RKO (cell line): ENCODE results near the gene MILR1.
"Not testable (repeated sequence)": the region's sequence is repeated elsewhere in the genome, so short reads cannot be mapped to it uniquely, and the experiment has no call there.

Experiments
- DNase-seq: peaks from one replicate; pipeline ENCODE4 v3.0.0-alpha.2; 2016; ENCODE audit warnings: low spot score

MILR1 gene

DNA sequence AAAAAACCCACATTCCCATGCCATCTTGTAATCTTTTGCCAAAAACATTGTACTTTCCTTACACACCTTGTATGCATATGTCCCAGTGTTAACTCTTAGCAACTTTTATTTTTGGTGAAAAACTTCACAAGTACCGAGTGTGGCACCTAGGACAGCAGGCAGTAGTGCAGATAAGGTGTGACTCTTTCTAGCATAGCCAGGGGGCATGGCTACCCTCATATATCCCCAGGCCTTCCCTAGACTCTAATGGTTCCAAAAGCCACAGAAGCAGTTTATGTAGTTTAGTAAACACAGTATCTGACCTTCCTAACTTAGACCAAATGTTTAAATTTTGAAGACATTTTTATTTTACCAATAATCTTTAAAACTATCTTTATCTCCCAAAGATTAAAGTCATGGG lies 20.5 kb upstream of the MILR1 start:
- no peak for DNase-seq

DNA sequence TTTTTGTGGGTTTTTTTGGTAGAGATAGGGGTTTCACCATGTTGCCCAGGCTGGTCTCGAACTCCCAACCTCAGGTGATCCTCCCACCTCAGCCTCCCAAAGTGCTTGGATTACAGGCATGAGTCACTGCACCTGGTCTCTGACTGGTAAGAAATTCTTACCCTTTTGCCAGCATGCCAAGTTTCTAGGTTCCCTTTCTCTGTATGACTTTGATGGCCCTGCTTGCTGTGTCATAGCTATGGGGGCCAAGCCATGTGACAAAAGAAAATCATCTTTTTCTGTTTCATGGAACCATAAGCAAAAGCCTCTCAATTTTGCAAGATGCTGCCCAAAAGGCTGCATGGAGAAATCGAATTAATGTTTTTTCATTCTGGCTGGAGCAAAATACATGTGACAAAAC lies 18.9 kb upstream of the MILR1 start:
- DNase-seq, result not testable (repeated sequence)

DNA sequence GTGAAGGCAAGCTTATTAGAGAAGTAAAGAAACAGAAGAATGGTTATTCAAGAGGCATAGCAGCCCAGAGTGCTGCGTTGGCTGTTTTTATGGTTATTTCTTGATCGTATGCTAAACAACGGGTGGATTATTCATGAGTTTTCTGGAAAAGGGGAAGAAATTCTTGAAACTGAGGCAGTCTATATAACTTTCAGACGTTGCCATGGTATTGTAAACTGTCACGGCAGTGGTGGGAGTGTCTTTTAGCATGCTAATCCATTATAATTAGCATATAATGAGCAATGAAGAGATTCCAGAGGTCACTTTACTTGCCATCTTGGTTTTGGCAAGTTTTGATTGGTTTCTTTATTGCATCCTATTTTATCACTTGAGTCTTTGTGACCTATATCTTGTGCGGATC lies 17.4 kb upstream of the MILR1 start:
- no peak for DNase-seq

DNA sequence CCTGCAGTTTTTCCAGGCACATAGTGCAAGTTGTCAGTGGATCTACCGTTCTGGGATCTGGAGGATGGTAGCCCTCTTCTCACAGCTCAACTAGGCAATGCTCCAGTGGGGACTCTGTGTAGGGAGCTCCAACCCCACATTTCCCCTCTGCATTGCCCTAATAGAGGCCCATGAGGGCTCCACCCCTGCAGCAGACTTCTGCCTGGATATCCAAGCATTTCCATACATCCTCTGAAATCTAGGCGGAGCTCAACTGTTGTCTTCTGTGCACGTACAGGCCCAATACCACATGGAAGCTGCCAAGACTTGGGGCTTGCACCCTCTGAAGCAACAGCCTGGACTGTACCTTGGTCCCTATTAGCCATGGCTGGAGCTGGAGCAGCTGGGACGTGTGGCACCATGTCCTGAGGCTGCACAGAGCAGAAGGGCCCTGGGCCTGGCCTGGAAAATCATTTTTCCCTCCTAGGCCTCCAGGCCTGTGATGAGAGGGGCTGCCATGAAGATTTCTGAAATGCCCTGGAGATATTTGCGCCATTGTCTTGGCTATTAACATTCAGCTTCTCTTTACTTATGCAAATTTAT lies 10.9 kb upstream of the MILR1 start:
- no peak for DNase-seq

DNA sequence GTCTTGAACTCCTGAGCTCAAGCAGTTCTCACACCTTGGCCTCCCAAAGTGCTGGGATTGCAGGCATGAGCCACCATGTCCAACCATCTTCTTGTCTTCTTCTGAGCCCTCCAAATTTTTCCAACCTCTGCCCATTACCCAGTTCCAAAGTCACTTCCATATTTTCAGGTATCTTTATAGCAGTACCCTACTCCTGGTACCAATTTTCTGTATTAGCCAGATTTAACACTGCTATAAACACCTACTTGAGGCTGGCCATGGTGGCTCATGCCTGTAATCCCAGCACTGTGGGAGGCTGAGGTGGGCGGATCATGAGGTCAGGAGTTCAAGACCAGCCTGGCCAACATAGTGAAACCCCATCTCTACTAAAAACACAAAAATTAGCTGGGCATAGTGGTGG lies 9.4 kb upstream of the MILR1 start:
- not testable (repeated sequence) for DNase-seq

DNA sequence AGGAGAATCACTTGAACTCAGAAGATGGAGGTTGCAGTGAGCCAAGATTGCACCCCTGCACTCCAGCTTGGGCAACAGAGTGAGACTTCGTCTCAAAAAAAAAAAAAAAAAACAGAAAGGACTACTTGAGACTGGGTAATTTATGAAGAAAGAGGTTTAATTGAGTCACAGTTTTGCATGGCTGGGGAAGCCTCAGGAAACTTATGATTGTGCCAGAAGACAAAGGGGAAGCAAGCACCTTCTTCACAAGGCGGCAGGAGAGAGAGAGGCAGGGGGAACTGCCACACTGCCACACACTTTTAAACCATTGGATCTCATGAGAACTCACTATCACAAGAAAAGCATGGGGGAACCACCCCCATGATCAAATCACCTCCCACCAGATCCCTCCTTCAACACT lies 9.0 kb upstream of the MILR1 start:
- DNase-seq, result no peak

DNA sequence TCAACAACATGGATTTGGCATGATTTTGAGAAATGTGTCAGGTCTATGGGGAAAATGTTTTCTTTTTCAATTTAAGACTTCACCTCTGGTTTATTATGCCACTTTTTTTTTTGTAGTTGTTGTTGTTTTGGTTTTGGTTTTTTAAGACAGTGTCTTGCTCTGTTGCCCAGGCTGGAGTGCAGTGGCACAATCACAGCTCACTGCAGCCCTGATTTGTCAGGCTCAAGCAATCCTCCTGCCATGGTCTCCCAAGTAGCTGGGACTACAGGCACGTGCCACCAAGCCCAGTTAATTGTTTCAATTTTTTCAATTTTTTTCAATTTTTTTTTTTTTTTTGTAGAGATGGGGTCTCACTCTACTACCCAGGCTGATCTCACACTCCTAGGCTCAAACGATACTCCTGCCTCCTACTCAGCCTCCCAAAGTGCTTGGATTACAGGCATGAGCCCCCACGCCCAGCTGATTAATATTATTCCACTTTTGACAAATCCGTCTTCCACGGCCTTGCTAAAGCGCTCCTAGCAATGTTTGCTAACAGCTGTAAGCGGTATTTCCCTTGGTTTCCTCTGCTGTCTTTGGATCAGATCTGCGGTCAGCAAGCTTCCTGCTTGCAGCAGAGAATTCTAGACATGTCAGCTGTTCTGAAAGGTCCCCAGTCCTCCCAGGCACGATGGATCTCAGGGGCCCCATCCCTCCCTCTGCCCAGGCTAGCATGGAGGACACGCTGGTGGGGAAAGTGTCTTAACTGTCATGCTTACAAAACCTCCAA lies 7.0 kb upstream of the MILR1 start:
- DNase-seq, result no peak

DNA sequence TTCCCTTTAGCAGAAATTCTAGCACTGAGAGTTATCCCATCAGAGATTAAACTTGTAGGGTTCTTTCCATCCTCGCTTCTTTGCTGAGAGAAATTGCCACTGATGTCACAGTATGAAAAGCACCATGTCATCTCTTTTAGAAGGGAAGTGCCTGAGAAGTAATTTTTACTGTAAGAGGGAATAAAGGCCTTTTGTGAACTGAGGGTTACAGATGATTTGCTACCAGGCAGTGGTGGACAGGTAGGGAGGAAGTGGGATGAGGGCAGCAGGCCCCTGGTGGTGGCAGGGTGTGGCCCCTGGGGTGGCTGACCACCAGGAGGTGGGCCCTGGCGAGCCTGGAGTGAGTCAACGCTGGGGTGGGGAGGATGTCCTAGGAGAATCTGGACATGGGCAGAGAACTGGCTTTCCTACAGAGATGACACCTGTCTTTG lies 6.4 kb upstream of the MILR1 start:
- no peak for DNase-seq

DNA sequence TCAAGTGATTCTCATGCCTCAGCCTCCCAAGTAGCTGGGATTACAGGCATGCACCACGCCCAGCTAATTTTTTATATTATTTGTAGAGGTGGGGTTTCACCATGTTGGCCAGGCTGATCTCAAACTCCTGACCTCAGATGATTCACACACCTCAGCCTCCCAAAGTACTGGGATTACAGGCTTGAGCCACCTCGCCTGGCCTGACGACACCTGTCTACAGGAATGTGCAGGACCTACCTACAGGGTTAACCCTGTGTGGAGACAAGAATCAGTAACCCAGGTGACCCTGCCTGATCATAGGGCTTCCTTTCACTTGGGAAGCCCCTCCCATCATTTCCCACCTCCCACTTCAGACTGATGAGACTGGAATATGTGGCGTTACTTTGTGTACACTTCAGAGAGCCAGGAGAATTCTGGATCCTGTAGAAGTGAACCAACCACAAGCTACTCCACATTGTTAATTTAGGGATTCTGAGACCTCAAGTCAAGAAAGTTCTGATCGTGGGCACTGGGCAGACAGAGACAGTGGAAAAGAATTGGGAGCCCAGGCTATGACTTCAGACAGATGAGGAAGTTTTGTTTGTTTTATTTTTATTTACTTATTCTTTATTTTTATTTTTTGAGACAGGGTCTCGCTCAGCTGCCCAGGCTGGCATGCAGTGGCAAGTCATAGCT lies 5.7 kb upstream of the MILR1 start:
- no peak for DNase-seq

DNA sequence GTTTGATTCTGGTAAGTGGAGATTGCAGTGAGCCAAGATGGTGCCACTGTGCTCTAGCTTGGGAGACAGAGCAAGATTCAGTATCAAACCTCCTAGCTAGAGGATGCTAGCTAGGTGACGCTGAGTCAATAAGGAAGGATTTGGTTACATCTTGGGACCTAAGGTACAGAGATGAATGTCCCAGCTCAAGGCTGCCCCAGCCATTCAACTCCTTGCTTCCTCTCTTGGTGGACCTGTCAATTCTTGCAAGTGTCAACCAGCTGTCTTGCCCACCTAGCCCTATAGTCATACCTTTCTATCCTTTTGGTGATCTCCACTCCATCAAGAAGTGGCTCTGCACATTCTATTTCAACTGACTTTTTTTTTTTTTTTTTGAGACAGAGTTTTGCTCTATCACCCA lies 1.4 kb upstream of the MILR1 start:
- no peak for DNase-seq

DNA sequence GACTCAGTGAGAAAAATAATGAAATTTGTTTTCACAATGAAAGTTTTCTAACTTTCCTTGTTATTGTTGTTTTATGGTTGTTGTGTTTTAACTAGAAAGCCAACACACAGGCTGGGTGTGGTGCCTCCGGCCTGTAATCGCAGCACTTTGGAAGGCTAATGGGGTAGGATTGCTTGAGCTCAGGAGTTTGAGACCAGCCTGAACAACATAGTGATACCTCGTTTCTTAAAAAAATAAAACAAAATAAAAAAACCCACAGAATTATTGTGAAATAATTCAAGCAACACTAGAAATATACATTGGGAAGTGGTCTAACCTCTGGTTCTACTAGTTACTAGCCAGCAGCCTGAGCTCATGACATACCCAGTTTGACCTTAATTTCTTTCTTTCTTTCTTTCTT lies 630 bp downstream of the MILR1 start:
- no peak for DNase-seq

DNA sequence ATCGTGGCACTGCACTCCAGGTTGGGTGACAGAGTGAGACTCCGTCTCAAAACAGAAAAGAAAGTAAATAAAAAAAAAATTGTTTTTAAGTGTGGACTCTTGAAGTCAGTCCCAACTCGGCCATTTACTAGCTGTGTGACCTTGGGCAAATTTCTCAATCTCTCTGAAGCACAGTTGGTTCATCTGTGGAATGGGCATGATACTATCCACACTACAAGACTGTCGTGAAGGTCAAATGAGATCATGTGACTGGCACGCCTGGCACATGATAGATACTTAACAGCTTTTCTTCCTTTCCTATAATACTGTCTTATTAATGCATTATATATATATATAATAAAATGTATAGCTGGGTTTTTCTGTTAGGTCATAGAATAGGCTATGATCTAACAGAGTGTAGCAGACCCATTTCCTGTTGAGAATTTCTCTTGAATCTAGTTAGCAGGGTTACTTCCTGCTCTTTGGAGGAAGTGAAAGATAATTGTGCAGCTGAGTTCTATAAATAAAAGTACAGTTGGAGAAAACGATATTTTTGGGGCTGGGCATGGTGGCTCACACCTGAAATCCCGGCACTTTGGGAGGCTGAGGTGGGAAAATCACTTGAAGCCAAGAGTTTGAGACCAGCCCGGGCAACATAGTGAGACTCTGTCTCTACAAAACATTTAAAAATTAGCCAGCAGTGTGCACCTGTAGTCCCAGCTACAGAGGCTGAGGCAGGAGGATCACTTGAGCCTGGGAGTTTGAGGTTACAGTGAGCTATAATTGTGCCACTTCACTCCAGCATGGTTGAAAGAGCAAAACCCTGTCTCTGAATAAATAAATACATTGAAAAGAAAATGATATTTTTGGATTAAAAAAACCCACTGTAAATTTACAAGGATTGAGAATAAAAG lies 7.3 kb downstream of the MILR1 start:
- DNase-seq, result no peak

DNA sequence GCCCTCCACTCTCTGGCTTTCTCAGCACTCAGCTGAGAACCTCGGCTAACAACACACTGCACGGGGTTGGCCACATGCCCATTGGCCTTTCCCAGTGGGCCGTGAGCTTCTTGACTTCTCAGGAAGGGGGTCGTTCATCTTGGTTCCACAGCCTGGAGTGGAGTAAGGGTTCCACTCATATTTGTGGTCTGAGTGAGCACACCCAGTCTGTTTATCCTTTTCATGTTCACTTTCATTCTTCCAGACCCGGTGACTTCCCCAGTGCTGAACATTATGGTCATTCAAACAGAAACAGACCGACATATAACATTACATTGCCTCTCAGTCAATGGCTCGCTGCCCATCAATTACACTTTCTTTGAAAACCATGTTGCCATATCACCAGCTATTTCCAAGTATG lies 8.2 kb downstream of the MILR1 start:
- no peak for DNase-seq

DNA sequence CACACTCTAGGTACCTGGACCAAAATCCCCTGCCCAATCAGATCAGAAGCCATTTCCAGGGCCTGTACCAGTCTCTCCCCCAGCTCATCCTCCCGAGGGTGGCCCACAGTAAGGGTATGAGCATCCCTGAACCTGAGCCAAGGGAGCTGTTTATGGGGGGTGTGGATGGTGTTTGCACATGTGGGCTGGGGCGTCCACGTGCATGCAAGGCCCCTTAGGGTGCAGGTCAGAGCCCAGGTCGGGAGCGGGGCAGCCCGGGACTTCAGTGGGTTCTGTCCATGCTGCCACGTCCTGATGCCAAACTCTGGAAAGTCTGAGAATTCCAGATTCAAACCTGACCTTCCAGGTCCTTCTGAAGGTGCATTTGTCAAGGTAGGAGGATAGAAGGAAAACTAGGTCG lies 9.8 kb downstream of the MILR1 start:
- no peak for DNase-seq

DNA sequence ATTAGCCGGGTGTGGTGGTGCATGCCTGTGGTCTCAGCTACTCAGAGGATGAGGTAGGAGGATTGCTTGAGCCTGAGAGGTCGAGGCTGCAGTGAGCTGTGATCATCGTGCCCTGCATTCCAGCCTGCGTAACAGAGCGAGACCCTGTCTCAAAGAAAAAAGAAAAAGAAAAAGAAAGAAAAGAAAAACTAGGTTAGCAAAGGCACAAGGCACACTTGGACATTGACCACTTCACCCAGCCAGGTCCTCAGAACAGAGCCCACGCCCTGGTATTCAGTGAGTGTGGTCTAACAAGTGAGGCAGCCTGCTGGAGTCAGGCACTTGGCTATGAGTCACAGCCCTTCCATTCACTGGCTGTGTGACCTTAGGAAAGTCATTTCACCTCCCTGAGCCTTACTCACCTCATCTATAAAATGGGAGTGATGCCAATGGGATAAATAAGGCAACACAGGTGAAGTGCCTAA lies 10.4 kb downstream of the MILR1 start:
- peak; percentile 59 for DNase-seq

DNA sequence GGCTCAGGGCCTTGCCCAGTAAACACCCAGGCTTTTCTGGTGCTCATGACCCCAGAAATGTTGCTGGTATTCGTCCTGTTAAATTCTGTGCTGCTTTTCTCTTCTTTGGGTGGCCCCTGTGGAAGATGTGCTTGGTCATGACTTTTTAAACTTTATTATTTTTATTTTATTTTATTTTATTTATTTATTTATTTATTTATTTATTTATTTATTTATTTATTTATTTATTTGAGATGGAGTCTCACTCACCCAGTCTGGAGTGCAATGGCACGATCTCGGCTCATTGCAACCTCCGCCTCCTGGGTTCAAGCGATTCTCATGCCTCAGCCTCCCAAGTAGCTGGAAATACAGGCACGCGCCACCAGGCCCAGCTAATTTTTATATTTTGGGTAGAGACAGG lies 10.9 kb downstream of the MILR1 start:
- DNase-seq, result not testable (repeated sequence)

DNA sequence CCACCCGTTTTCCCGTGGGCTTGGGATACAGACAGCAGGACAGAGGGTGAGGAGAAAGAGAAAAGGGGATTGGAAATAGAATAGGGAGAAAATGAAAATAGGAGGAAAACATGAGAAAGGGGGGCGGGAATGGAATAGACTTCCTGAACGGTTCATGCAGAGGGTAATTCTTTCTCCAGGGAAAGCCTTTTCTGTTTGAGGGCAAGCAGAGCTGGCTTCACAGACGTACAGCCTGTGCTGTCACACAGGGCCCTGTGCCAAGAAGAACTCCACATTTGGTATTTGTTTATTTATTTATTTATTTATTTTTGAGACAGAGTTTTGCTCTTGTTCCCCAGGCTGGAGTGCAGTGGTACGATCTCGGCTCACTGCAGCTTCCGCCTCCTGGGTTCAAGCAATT lies 12.0 kb downstream of the MILR1 start:
- DNase-seq, result no peak

DNA sequence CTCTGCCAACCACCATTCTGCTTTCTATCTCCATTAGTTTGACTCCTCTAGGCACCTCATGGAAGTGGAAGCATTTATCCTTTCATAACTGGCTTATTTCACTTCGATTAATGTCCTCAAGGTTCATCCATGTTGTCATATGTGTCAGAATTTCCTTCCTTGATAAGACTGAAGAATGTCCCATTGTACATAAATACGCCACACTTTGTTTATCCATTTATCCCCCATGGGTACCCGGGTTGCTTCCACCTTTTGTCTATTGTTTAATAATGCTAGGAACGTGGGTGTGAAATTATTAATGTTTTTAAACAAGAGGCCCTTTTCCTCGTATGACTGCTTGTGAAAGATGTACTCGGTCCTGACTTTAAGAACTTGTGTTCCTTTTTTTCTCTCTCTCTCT lies 12.9 kb downstream of the MILR1 start:
- no peak for DNase-seq

DNA sequence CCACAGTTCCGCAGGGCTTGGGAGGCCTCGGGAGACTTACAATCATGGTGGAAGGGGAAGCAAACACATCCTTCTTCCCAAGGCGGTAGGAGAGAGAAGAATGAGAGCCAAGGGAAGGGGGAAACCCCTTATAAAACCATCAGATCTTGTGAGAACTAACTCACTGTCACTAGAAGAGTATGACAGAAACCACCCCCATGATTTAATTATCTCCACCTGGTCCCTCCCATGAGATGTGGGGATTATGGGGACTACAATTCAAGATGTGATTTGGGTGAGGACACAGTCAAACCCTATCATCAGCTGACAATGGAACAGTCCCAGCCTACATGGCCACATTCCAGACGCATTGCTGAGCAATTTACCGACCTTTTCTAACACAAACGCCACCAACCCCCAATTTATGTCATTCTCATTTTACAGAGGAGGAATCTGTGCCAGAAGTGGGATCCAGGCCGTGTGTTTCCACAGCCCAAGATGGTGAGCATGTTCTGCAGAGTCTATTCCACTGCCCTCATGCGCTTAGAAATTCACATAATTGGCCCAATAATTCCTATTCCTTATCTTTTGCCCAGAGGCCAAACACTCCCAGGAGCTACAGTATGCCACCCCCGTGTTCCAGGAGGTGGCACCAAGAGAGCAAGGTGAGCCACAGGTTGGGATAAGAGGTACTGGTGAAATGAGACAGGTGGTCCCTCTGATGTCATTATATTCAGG lies 17.3 kb downstream of the MILR1 start:
- DNase-seq, result no peak

DNA sequence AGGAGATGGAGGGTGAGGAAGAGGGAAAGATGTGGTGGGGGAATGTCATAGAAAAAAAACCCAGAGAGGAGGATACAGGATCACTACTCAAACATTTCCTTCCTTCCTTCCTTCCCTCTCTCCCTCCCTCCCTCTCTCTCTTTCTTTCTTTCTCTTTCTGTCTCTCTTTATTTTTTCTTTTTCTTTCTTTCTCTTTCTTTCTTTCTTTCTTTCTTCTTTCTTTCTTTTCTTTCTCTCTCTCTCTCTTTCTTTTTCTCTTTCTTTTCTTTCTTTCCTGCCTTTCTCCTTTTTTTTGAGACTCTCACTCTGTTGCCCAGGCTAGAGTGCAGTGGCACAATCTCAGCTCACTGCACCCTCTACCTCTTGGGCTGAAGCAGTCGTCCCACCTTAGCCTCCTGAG lies 17.9 kb downstream of the MILR1 start:
- DNase-seq, result not testable (repeated sequence)

DNA sequence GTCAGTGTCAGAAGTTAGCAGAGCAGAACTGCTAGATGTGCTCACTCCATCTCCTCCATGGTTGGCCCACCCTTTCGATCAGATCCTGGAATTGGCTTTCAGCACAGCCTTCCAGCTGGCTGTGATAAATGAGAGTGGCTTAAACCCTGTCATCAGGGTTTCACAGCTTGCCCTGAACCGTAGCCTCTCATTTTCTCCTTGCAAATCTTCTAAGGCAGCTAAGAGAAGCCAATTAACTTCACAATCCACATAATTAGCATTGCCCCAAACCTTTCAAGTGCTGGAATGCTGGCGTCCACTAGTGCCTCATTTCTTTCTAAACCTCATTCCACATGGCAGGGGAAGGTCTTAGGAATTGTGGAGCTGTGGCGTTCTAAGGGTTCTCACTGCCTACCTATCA lies 21.7 kb downstream of the MILR1 start:
- DNase-seq, result no peak

DNA sequence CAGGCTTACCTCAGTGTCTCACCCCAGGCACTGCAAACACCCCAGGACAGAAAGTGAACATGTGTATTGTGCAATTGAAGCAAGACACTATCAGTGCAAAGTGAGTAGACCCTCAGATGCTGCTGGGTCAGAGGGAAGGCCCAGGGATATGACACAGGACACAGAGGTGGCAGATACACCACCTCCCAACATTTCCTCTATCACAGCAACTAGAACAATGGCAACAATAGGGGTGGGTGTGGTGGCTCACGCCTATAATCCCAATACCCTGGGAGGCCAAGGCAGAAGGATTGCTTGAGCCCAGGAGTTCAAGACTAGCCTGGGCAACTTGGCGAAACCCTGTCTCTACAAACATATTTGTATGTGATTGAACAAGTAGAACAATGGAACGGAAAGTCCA lies 22.5 kb downstream of the MILR1 start:
- no peak for DNase-seq
